ENCODE measurements around the gene RNF5.

- TF ChIP-seq CTCF (IDR thresholded peaks at IDR 0.05) (no peak), POLR2A (IDR thresholded peaks at IDR 0.05) (no peak)
Observed at GRCh38 chr6:32164295-32164694, 13.9 kb upstream of the RNF5 start, which contains the start of gene EGFL8.
